AG20443 (cell line): ENCODE measurements around the gene GRM1.

Source experiments
- DNase-seq: peaks from one replicate; pipeline ENCODE4 v3.0.0; 2012; ENCODE audit warnings: low spot score, mixed read lengths

Gene GRM1

DNA sequence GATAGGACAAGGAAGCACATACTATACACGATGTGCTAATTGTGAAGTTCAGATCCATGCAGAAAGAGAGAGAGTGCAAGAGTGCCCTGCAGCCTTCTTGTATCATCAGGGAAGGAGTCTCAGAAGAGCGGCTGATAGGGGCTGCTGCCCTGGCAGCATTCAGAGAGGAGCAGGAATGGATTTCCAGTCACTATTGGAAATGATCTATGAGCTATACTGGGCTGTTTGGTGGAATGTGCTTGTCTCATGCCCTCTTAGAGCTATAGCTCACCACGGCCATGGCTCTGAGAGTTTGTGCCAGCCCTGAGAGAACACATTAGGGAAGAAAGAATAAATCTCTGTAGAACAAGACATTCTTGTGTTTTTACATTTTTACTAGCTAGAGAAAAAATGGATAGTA, 302.2 kb downstream of the GRM1 start:
- no peak for DNase-seq

- no peak for DNase-seq
Measured at GRCh38 chr6:146335336-146335735, 306.5 kb downstream of the GRM1 start.

- no peak for DNase-seq
Measured at GRCh38 chr6:146336191-146336590, 307.3 kb downstream of the GRM1 start.

DNA sequence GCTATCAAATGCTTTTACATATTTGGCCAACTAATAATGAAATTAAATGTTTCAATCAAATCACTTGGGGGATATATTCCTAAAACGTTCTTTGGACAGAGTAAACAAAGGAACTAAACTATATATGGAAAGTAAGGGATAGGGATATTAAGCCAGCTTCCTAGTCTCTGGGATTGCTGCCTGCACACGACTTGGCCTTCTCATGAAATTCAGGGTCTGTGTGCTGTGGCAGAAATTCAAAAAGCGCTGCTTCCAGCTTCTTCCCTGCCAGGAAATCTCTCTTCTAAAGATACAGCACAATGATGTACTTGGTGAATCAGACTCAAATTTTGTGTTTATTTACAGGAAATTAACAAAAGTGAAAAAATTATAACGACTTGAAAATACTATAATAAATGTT, 308.5 kb downstream of the GRM1 start:
- DNase-seq = peak; percentile 25

GRCh38 chr6:146339716-146340115, 310.9 kb downstream of the GRM1 start:
- no peak for DNase-seq

DNA sequence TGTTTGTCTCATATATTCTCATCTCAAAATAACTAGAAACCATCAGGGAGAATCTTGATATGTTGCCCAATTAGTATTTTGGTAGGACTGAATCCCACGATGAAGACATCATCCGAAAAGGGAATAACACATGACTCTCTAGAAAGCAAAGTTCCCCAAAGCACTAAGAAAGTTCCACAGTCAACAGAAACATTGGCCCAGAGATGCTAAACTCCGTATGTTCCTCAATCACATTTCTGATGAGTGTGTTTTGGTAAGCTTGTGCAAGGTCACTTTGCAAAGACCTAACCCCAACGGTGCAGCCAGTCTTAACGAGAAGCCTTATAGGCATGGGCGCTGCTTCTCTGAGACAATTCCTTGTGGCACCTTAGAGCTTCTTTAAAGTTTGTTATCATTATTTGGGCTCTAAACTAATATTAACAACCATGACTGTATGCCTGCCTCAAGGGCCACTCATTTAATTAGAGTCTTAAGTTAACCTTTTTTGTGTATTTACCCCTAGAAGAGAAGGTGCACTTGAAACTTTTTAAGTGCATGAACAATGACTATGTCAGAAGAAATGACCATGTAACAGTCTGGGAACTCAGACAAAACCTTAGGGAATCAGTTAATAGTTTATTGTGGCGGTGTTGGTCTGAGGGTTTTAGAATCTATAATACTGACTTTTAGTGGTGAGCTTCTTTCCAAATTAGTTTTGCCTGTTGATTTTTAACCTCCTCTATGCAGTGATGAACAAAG, 312.8 kb downstream of the GRM1 start:
- no peak for DNase-seq

GRCh38 chr6:146345598-146345997, 316.7 kb downstream of the GRM1 start:
- no peak for DNase-seq

DNA sequence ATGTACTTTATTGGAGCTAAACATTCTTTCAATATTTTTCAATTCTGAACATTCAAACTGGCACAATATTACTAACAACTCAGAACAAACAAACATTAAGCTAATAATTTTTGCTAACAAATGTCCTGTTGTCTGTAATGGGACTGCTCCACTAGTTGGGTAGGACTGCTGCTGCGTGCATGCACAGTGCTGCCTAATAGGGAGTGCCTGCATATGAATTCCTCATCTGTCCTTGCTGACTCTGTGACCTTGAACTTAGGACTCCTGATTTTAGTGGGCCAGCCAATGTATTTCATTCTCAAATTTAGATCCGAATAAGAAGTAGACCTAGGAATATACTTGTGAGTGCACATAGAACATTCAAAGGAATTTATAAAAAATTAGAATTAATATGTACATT, 318.2 kb downstream of the GRM1 start:
- no peak for DNase-seq

- no peak for DNase-seq
Measured at GRCh38 chr6:146347690-146348089, 318.8 kb downstream of the GRM1 start.

GRCh38 chr6:146351018-146351417, 322.2 kb downstream of the GRM1 start:
- no peak for DNase-seq

GRCh38 chr6:146352163-146352562, 323.3 kb downstream of the GRM1 start:
- no peak for DNase-seq

- no peak for DNase-seq
Measured at GRCh38 chr6:146354451-146354850, 325.6 kb downstream of the GRM1 start.

DNA sequence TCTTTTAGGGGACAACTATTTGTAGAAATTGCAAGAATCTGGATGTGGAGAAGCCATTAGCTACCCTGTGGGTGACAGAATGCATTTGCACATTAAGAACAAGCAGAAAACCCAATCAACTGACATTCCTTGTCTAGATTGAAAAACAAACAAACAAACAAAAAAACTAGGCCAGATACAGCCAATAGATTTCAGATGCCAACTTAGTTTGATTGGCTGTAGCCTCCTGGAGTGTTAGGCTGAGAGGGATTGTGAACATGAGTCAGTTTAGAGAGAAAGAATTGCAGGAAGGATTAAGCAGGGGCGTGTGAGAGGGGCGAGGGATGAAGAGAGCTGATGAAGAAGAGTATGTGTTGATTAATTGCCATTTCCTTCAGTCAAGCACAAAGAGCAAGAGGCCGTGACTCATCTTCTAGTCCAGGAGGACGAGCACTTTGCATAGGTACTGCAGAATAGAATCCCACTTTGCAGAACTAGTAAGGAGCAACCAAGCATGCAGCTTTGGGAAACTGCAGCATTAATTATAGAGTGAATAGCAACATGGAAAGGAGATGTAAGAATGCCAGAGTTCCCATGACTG, 326.7 kb downstream of the GRM1 start:
- no peak for DNase-seq

GRCh38 chr6:146357578-146358430, 328.9 kb downstream of the GRM1 start:
- DNase-seq = peak; percentile 67

DNA sequence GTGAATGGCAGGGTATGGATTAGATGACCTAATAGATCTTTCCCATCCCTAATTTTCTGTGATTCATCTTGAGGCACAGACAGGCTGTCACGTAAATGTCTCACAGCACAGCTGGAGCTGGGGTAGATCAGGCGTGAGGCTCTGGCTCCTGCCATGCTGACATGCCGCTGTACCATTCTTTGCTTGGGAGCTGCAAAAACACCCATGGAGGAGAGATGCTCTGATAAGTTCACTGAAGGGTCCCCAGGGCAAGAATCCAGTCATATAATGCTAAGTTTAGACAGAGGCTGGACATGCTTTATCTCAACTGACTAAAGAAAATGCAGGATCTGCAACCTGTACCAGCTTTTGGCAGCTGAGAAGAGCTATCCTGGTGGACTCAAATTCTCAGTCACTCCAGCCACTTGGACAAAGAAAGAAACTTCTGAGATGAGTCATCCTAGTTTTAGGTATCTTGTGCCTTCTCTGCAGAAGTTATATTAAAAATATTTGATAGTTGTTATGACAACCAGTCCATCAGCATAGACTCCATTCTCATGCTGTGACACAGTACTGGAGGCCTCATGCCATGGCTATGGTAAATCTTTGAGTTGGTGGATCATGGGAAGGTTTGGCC, 329.7 kb downstream of the GRM1 start:
- DNase-seq = peak; percentile 60

- DNase-seq = peak; percentile 12
Measured at GRCh38 chr6:146359131-146359530, 330.3 kb downstream of the GRM1 start.

DNA sequence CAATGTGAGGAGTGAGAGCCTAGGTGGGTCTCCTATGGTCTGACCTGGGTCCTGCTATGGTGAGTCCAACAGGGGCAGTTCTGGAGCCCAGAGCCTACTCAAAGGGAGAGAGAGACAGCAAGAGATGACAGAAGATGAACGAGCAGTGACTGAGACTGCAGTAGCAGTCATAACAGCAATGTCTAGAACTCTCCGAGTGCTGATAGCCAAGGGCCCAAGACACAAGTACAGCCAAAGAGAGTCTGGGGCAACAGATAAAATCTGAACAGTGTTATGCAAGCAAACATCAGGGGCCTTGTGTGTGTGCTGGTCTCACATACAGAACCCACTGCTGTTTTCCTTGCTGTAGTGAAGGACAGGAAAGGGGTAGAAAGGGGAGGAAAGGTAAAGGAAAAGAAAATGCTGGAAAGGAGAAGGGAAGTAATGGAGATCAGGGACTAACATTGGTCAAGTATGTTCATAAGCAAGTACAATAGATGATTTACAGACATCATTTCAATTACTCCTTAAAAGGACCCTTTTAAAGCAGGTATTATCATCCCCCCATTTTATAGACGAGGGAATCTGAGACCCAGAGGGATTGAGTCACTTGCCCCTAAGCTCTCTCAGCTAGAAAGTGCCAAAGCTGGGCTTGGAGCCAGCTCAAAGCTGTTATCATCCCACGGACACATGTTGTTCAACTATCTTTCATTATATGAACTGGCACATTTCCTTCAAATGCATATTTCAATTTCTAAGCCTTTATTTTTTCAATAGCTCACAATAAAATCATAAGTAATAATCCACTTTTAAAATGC, 332.5 kb downstream of the GRM1 start:
- no peak for DNase-seq

DNA sequence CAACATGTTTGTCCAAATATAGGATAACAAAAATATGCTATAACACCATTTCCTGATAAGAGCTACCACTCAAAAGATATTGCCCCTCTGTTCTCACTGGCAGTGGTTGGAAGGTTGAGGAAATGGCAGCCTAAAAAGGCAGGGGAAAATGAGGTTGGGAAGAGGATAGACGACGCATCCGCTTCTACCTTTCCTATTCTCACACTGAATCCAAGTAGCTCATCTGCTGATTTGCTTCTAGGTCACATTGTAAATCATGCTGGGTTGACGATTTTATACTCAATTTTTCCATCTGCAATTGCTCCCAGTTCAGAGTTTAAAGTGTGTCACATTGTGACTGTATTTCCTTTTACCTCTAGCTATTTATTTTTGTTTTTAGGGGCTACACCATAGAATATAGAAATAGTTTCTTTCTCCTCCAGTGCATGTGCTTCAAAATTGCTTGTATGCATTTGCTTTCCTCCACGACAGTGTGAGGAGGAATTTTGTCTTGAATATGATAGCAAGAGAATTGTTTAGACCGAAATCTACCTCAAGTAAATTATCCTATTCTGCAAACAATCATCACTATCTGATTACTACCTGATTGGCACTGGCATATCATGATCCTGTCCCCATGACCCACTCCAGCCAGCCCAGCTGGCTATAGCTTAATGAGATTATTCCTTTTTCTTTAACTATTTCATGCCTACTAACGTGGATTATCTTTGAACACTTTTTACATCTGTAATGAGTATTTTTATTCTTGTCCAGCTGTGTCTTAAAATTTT, 335.2 kb downstream of the GRM1 start:
- DNase-seq = no peak

GRCh38 chr6:146364816-146365594, 336.1 kb downstream of the GRM1 start:
- no peak for DNase-seq

DNA sequence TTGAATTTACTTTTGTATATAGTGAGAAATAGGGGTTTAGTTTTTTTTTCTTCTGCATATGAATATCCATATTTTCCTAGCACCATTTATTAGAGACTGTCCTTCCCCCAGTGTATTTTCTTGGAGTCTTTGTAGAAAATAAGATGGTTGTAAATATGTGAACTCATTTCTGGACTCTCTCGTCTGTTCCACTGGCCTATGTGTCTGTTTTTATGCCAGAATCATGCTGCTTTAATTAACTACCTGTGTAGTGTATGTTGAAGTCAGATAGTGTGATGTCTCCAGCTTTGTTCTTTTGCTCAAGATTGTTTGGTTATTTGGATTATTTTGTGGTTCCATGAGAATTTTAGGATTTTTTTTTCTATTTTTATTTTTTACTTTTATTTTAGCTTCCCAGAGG, 338.2 kb downstream of the GRM1 start:
- DNase-seq = no peak
